Measurements from ENCODE around the gene EIF4EBP3. TPM values are rescaled to one million over a fixed set of nuclear protein-coding genes. Genes with fewer than 3 reads are reported as not detected.

EIF4EBP3 gene
- total and polyA plus RNA-seq, 2 of the 4 experiments (the other 2 are of a cell fraction): 0.36 to 2.1 TPM

DNA sequence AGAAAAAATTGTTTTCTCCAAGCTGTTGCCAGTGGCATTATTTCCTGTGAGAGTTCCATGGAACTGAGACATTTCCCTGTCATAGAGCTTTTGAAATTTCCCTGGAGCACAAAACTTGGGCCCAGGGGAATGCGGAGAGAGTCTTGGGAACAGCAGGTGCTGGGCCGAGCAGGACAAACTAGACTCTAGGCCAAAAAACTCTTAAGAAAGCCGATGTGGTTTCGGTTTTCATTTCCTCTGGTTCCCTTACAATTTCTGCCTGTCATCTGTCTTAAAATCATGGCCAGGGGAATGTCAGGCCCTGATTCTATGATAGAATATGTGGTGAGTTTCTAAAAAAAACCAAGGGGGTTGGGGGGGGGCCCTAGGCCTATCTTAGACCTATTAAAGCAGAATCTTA lies 21.7 kb downstream of the EIF4EBP3 start:
- Histone ChIP-seq H3K27me3 (ENCODE audit: control insufficient read depth, insufficient read depth, low read length) (no peaks in the 10 kb centered on the region), H4K91ac (ENCODE audit: insufficient read depth, low read depth, low read length) (no peak overlapping the region), H2BK5ac (ENCODE audit: low read depth, low read length, poor library complexity, severe bottlenecking) (no peak overlapping the region), H3K79me1 (ENCODE audit: low read depth in 1 of 2, low read length in 2 of 2) (peaks cover 19 to 40% of the 10 kb centered on the region in 2 experiments; a peak in 3 of 4 replicates), H4K20me1 (ENCODE audit: insufficient read depth, low read length) (no peaks in the 10 kb centered on the region), H3K4me1 (ENCODE audit: control insufficient read depth, insufficient read depth, low read length) (peaks cover 5% of the 10 kb centered on the region), H2BK15ac (ENCODE audit: low read depth, low read length) (no peak overlapping the region), H3K36me3 (ENCODE audit: control insufficient read depth, insufficient read depth, low read length) (peaks cover 25% of the 10 kb centered on the region), H3K27ac (ENCODE audit: insufficient read depth, low read length) (no peak overlapping the region), H3K9me3 (ENCODE audit: control insufficient read depth, insufficient read depth, low read length) (no peaks in the 10 kb centered on the region), H3K9me1 (ENCODE audit: insufficient read depth, low read length) (peaks cover 14% of the 10 kb centered on the region), H3K9ac (ENCODE audit: low read depth, low read length) (no peak overlapping the region), H3K14ac (replicated peaks; ENCODE audit: low read depth, low read length) (no peak overlapping the region), H2BK20ac (ENCODE audit: low read depth, low read length) (no peak overlapping the region), H2AK9ac (replicated peaks; ENCODE audit: low read depth, low read length, poor library complexity) (no peak overlapping the region), H3K4ac (ENCODE audit: low read depth, low read length) (no peak overlapping the region), H2AFZ (replicated peaks; ENCODE audit: low read length, poor library complexity) (no peak overlapping the region), H3K18ac (ENCODE audit: low read depth, low read length) (no peak overlapping the region), H3K23ac (ENCODE audit: low read depth, low read length) (no peak overlapping the region), H4K5ac (ENCODE audit: low read depth, low read length) (no peak overlapping the region), H3K4me2 (ENCODE audit: low read depth, low read length) (no peak overlapping the region), H2AK5ac (ENCODE audit: low read depth, low read length) (no peak overlapping the region), H4K8ac (ENCODE audit: low read depth in 2 of 2, low read length in 2 of 2) (no peak overlapping the region), H3K4me3 (ENCODE audit: insufficient read depth, low read depth, low read length) (no peak overlapping the region), H3K56ac (ENCODE audit: extremely low read depth, insufficient read depth, low read length) (no peak overlapping the region), H2BK120ac (ENCODE audit: low read depth, low read length) (no peak overlapping the region)
- POLR2A ChIA-PET (ENCODE audit: unreplicated experiment): no interaction called here
- no TSS peak for BruUV-seq (replicated peaks)
- intact Hi-C loops (cut with micrococcal nuclease) (no loop called here), in situ Hi-C loops (cut with MboI; ENCODE audit: low sequenced_read_pairs) (no loop called here), dilution Hi-C loops (cut with HindIII; ENCODE audit: low sequenced_read_pairs, unreplicated experiment) (no loop called here)
- CTCF ChIA-PET: interaction anchor here (0.8 to 1.2 kb wide), 2 partner anchors 65 to 70 kb away, joined by 3 read pairs; partner anchors contain the start of gene TMCO6
- no CpG with 5 or more reads among the region's 4 CpGs for whole genome bisulfite sequencing, 2 experiments (ENCODE audit: extremely low coverage in 2 of 2, insufficient read length in 1 of 2)
- TF ChIP-seq, protein P1, sequence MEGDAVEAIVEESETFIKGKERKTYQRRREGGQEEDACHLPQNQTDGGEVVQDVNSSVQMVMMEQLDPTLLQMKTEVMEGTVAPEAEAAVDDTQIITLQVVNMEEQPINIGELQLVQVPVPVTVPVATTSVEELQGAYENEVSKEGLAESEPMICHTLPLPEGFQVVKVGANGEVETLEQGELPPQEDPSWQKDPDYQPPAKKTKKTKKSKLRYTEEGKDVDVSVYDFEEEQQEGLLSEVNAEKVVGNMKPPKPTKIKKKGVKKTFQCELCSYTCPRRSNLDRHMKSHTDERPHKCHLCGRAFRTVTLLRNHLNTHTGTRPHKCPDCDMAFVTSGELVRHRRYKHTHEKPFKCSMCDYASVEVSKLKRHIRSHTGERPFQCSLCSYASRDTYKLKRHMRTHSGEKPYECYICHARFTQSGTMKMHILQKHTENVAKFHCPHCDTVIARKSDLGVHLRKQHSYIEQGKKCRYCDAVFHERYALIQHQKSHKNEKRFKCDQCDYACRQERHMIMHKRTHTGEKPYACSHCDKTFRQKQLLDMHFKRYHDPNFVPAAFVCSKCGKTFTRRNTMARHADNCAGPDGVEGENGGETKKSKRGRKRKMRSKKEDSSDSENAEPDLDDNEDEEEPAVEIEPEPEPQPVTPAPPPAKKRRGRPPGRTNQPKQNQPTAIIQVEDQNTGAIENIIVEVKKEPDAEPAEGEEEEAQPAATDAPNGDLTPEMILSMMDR (conservative IDR thresholded peaks at IDR 0.05; ENCODE audit: low read depth, low read length): no peak
- TF ChIP-seq MAFK (IDR thresholded peaks at IDR 0.05; ENCODE audit: low read depth, low read length) (no peak), CHD1 (IDR thresholded peaks at IDR 0.05; ENCODE audit: low read depth, low read length) (no peak), POLR2A (IDR thresholded peaks at IDR 0.05; ENCODE audit: low read depth, low read length) (no peak), CEBPB (IDR thresholded peaks at IDR 0.05; ENCODE audit: low read depth, low read length) (no peak), FOS (IDR thresholded peaks at IDR 0.05; ENCODE audit: low read depth, low read length) (no peak), NFE2L2 (IDR thresholded peaks at IDR 0.05; ENCODE audit: low read depth, low read length) (no peak), RAD21 (IDR thresholded peaks at IDR 0.05; ENCODE audit: low read length) (no peak), RFX5 (IDR thresholded peaks at IDR 0.05; ENCODE audit: low read depth, low read length) (no peak), SMC3 (IDR thresholded peaks at IDR 0.05; ENCODE audit: low read depth, low read length) (no peak), BHLHE40 (IDR thresholded peaks at IDR 0.05; ENCODE audit: low read depth, low read length) (no peak)
- TF ChIP-seq, protein P2, sequence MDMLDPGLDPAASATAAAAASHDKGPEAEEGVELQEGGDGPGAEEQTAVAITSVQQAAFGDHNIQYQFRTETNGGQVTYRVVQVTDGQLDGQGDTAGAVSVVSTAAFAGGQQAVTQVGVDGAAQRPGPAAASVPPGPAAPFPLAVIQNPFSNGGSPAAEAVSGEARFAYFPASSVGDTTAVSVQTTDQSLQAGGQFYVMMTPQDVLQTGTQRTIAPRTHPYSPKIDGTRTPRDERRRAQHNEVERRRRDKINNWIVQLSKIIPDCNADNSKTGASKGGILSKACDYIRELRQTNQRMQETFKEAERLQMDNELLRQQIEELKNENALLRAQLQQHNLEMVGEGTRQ (IDR thresholded peaks at IDR 0.05; ENCODE audit: low read depth, low read length): no peak
- DNase-seq (no peak), ATAC-seq (ENCODE audit: low read depth) (no peak)
